GM12864 (cell line): Measurements from ENCODE around the gene NEK3.
"Not testable (repeated sequence)": the region's sequence is repeated elsewhere in the genome, so short reads cannot be mapped to it uniquely, and the experiment has no call there.

Source experiments
- DNase-seq: peaks from one replicate; pipeline ENCODE4 v3.0.0-alpha.2; 2011; ENCODE audit warnings: low read depth
- H3K4me3 ChIP-seq: 2 replicates; pipeline ENCODE4 v1.5.1; 2011; ENCODE audit warnings: mild to moderate bottlenecking, low read depth, low read length, control low read depth
- CTCF ChIP-seq: IDR thresholded peaks from 2 replicates; pipeline ENCODE4 v1.5.1; 2011; ENCODE audit warnings: low read depth, mild to moderate bottlenecking, moderate library complexity, low read length, control low read depth, inconsistent platforms; ENCODE audit errors: missing control alignments

The NEK3 gene

GRCh38 chr13:52159159-52159982, at the start of gene NEK3:
Gene NEK3 (minus strand): TSS chr13:52159597. CDS start chr13:52156191, 3,406 bp downstream.
- no peak for DNase-seq
- H3K4me3 ChIP-seq = peak within 1 kb of the TSS; percentile 79
- no peak for TF ChIP-seq CTCF

GRCh38 chr13:52208384-52208783, 49.0 kb upstream of the NEK3 start:
- not testable (repeated sequence) for DNase-seq, H3K4me3 ChIP-seq

- DNase-seq, H3K4me3 ChIP-seq: not testable (repeated sequence)
These were observed 48.5 kb upstream of the NEK3 start for GRCh38 chr13:52207896-52208295.

GRCh38 chr13:52207337-52207736, 47.9 kb upstream of the NEK3 start:
- H3K4me3 ChIP-seq = not testable (repeated sequence)

GRCh38 chr13:52204546-52204945, 45.1 kb upstream of the NEK3 start:
- not testable (repeated sequence) for H3K4me3 ChIP-seq, DNase-seq

More at GRCh38 chr13:52207337-52207736, 47.9 kb upstream of the NEK3 start:
- DNase-seq = not testable (repeated sequence)

- not testable (repeated sequence) for H3K4me3 ChIP-seq, DNase-seq
These were observed 44.5 kb upstream of the NEK3 start for GRCh38 chr13:52203864-52204263.

GRCh38 chr13:52202506-52202905, 43.1 kb upstream of the NEK3 start:
- not testable (repeated sequence) for DNase-seq

GRCh38 chr13:52201439-52202193, 42.2 kb upstream of the NEK3 start:
- TF ChIP-seq CTCF = peak; percentile 27
- not testable (repeated sequence) for DNase-seq, H3K4me3 ChIP-seq

More at GRCh38 chr13:52202506-52202905, 43.1 kb upstream of the NEK3 start:
- not testable (repeated sequence) for H3K4me3 ChIP-seq

- no peak for TF ChIP-seq CTCF
- peak overlapping the region; percentile 82 for H3K4me3 ChIP-seq
- peak; percentile 36 for DNase-seq
These were observed 36.0 kb upstream of the NEK3 start for GRCh38 chr13:52195401-52195837.

- DNase-seq = peak; percentile 74
- H3K4me3 ChIP-seq = peak overlapping the region; percentile 82
- TF ChIP-seq CTCF = no peak
These were observed 34.9 kb upstream of the NEK3 start for GRCh38 chr13:52194184-52194868.

GRCh38 chr13:52193587-52194183, 34.3 kb upstream of the NEK3 start:
- peak overlapping the region; percentile 82 for H3K4me3 ChIP-seq
- DNase-seq = not testable (repeated sequence)

GRCh38 chr13:52187424-52188187, 28.2 kb upstream of the NEK3 start:
- not testable (repeated sequence) for DNase-seq

More at GRCh38 chr13:52187424-52188187, 28.2 kb upstream of the NEK3 start:
- not testable (repeated sequence) for H3K4me3 ChIP-seq
